K562 (cell line): ENCODE measurements around the gene NFIB. TPM values are rescaled to one million over a fixed set of nuclear protein-coding genes. Genes with fewer than 3 reads are reported as not detected.

Experiments used
- ATAC-seq: fragments of 200-7000 bp; cut with Tn5 transposase; 3 replicates; pipeline ENCODE4 v1.9.1; 2020; ENCODE audit warnings: moderate library complexity
- BruUV-seq: library from RNA; stranded (reverse); fragments of 400-500 nt; replicated peaks from 2 replicates; lab custom pipeline; 2021; lab: Mats Ljungman, UMichigan
- CTCF ChIA-PET: fragments of 300-600 bp; formaldehyde crosslinking; extraction: SDS; loops from one replicate; lab custom pipeline; 2021; ENCODE audit warnings: low intra/inter-chr PET ratio; lab: Yijun Ruan, JAX
- POLR2A ChIA-PET: fragments of 300-600, 350-650 bp; sonication (Branson Sonifier 250); formaldehyde crosslinking; extraction: SDS; loops from one replicate; lab custom pipeline; 2021; ENCODE audit warnings: antibody characterized with exemption, inconsistent platforms; lab: Yijun Ruan, JAX
- DNase-seq, 4 experiments: peaks; one replicate each; pipeline versions ENCODE4 v3.0.0 to v3.0.0-alpha.2; 2011 to 2018; ENCODE audit warnings: low spot score in 3 of 4, mixed read lengths in 3 of 4; ENCODE audit errors: extremely low read depth in 1 of 4
- FAIRE-seq: peaks from 2 replicates; lab custom pipeline; 2011; peaks lifted over from hg19 to GRCh38; lab: Jason Lieb, UNC
- H2AFZ ChIP-seq: 2 replicates; pipeline ENCODE4 v1.6.0; 2011; ENCODE audit warnings: low read depth, low read length, control low read depth, inconsistent platforms
- H3K27ac ChIP-seq: fragments of 200-600 bp; 3 replicates; pipeline ENCODE4 v1.8.0; 2011; ENCODE audit warnings: low read depth, mild to moderate bottlenecking, control low read depth, inconsistent platforms, low read length, moderate library complexity, mixed read lengths; ENCODE audit errors: extremely low read depth
- H3K27me3 ChIP-seq, 2 experiments: fragments of 300-600 bp in 1 of 2; 2 replicates in 1 of 2; 3 replicates in 1 of 2; pipeline versions ENCODE4 v1.6.0 to v1.8.0; 2011; ENCODE audit warnings: inconsistent platforms in 2 of 2, low read length in 2 of 2, mild to moderate bottlenecking in 1 of 2, mixed read lengths in 1 of 2, moderate library complexity in 1 of 2; ENCODE audit not compliant: control insufficient read depth in 2 of 2, insufficient read depth in 2 of 2
- H3K36me3 ChIP-seq: fragments of 300-600 bp; 3 replicates; pipeline ENCODE4 v1.8.0; 2011; ENCODE audit warnings: mild to moderate bottlenecking, low read length, inconsistent platforms; ENCODE audit not compliant: control insufficient read depth, insufficient read depth
- H3K4me1 ChIP-seq, 2 experiments: fragments of 200-600 bp in 1 of 2; replicated peaks in 1 of 2; 2 replicates in 1 of 2; 3 replicates in 1 of 2; pipeline versions ENCODE4 v1.5.1 to v1.8.0; 2011; ENCODE audit warnings: inconsistent platforms in 2 of 2, low read length in 2 of 2, mild to moderate bottlenecking in 1 of 2, mixed read lengths in 1 of 2, moderate library complexity in 1 of 2; ENCODE audit not compliant: control insufficient read depth in 2 of 2, insufficient read depth in 2 of 2
- H3K4me2 ChIP-seq: 2 replicates; pipeline ENCODE4 v1.6.1; 2011; ENCODE audit warnings: low read length, control low read depth, inconsistent platforms, mixed read lengths; ENCODE audit not compliant: insufficient read depth
- H3K4me3 ChIP-seq: fragments of 200-600 bp; sonication (generic), shearing (Covaris generic); 2 replicates; pipeline ENCODE4 v1.5.1; 2016; ENCODE audit warnings: control low read depth, inconsistent platforms
- H3K79me2 ChIP-seq: fragments of 200-600 bp; 3 replicates; pipeline ENCODE4 v1.8.0; 2011; ENCODE audit warnings: low read length, inconsistent platforms; ENCODE audit not compliant: control insufficient read depth, insufficient read depth
- H3K9ac ChIP-seq, 2 experiments: 2 replicates each; pipeline versions ENCODE4 v1.6.0 to v1.6.1; 2011; ENCODE audit warnings: low read depth in 2 of 2, low read length in 2 of 2, control low read depth in 1 of 2, inconsistent platforms in 1 of 2, mild to moderate bottlenecking in 1 of 2, mixed read lengths in 1 of 2; ENCODE audit not compliant: insufficient read depth in 1 of 2
- H3K9me1 ChIP-seq: one replicate; pipeline ENCODE4 v1.6.0; 2011; ENCODE audit warnings: inconsistent platforms, mild to moderate bottlenecking, low read length, moderate library complexity; ENCODE audit not compliant: control insufficient read depth, insufficient read depth
- H3K9me3 ChIP-seq: replicated peaks from 2 replicates; pipeline ENCODE4 v1.5.1; 2011; ENCODE audit warnings: low read depth, low read length, inconsistent platforms; ENCODE audit not compliant: control insufficient read depth, insufficient read depth
- H4K20me1 ChIP-seq: replicated peaks from 2 replicates; pipeline ENCODE4 v1.6.1; 2011; ENCODE audit warnings: low read length, inconsistent platforms, mixed read lengths; ENCODE audit not compliant: control insufficient read depth, insufficient read depth
- BRF2 ChIP-seq: IDR thresholded peaks from 3 replicates; pipeline ENCODE4 v1.6.1; 2011; ENCODE audit warnings: borderline replicate concordance, mild to moderate bottlenecking; ENCODE audit not compliant: insufficient read length, insufficient read depth
- CBFA2T2 ChIP-seq: fragments of 450-650 bp; conservative IDR thresholded peaks from 2 replicates; pipeline ENCODE4 v1.6.1; 2017; ENCODE audit warnings: mild to moderate bottlenecking
- CBFB ChIP-seq: sonication (generic); formaldehyde crosslinking; IDR thresholded peaks from 2 replicates; pipeline ENCODE4 v1.4.0; 2020; ENCODE audit warnings: mild to moderate bottlenecking, missing genetic modification reagents
- COPS2 ChIP-seq: fragments of 450-650 bp; conservative IDR thresholded peaks from 2 replicates; pipeline ENCODE4 v1.6.1; 2016; ENCODE audit warnings: mild to moderate bottlenecking, moderate library complexity
- GATA2 ChIP-seq: sonication (generic); formaldehyde crosslinking; IDR thresholded peaks from 2 replicates; pipeline ENCODE4 v1.4.0; 2020; ENCODE audit warnings: mild to moderate bottlenecking, missing genetic modification reagents
- HLTF ChIP-seq: fragments of 450-650 bp; IDR thresholded peaks from 2 replicates; pipeline ENCODE4 v1.6.1; 2016
- HNRNPLL ChIP-seq: fragments of 200-400 bp; formaldehyde crosslinking; IDR thresholded peaks from 2 replicates; pipeline ENCODE4 v1.6.1; 2017; ENCODE audit warnings: low read length, low read depth, mild to moderate bottlenecking; ENCODE audit not compliant: poor library complexity, severe bottlenecking
- KHSRP ChIP-seq: fragments of 450-650 bp; IDR thresholded peaks from 2 replicates; pipeline ENCODE4 v1.6.1; 2017
- MCM2 ChIP-seq: fragments of 450-650 bp; IDR thresholded peaks from 2 replicates; pipeline ENCODE4 v1.6.1; 2017; ENCODE audit warnings: low read depth, mild to moderate bottlenecking
- MYC ChIP-seq, 2 experiments: fragments of 250-450 bp in 1 of 2; sonication (Bioruptor Pico) in 1 of 2; IDR thresholded peaks; 2 replicates each; pipeline versions ENCODE4 v1.5.1 to v1.6.1; 2012 to 2021; ENCODE audit warnings: low read depth in 2 of 2, borderline replicate concordance in 1 of 2, improper control_type of control experiment in 1 of 2, low read length in 1 of 2, mild to moderate bottlenecking in 1 of 2, moderate library complexity in 1 of 2
- NFIC ChIP-seq: fragments of 450-650 bp; IDR thresholded peaks from 2 replicates; pipeline ENCODE4 v1.6.1; 2017; ENCODE audit warnings: mild to moderate bottlenecking, inconsistent platforms
- POLR2AphosphoS5 ChIP-seq: IDR thresholded peaks from 2 replicates; pipeline ENCODE4 v1.6.1; 2011; ENCODE audit warnings: mild to moderate bottlenecking, low read depth, low read length, moderate library complexity; ENCODE audit not compliant: control insufficient read depth, insufficient read depth
- RCOR1 ChIP-seq, 2 experiments: IDR thresholded peaks; 2 replicates each; pipeline ENCODE4 v1.6.1; 2012; ENCODE audit warnings: low read depth in 2 of 2, low read length in 2 of 2, borderline replicate concordance in 1 of 2, improper control_type of control experiment in 1 of 2
- SETDB1 ChIP-seq: IDR thresholded peaks from one replicate; pipeline ENCODE4 v1.6.1; 2012; ENCODE audit warnings: low read length, control low read depth, inconsistent platforms
- TRIM28 ChIP-seq: fragments of 450-650 bp; IDR thresholded peaks from 2 replicates; pipeline ENCODE4 v1.6.1; 2017
- ZNF146 ChIP-seq: IDR thresholded peaks from one replicate; pipeline ENCODE4 v1.6.1; 2018; ENCODE audit warnings: missing compliant biosample characterization; ENCODE audit not compliant: unreplicated experiment
- ZNF436 ChIP-seq: fragments of 250-450, 450-650 bp; sonication (Bioruptor Pico); formaldehyde crosslinking; IDR thresholded peaks from 2 replicates; pipeline ENCODE4 v1.7.0; 2020; ENCODE audit warnings: mild to moderate bottlenecking
- ZNF507 ChIP-seq: conservative IDR thresholded peaks from 2 replicates; pipeline ENCODE4 v1.6.1; 2017; ENCODE audit warnings: missing genetic modification characterization, missing compliant biosample characterization
- ZNF639 ChIP-seq, 2 experiments: fragments of 200-800 bp in 1 of 2; sonication (Bioruptor generic) in 1 of 2; sonication (generic) in 1 of 2; formaldehyde crosslinking in 1 of 2; IDR thresholded peaks in 1 of 2; conservative IDR thresholded peaks in 1 of 2; 2 replicates each; pipeline versions ENCODE4 v1.5.0 to v1.6.1; 2016 to 2020; ENCODE audit warnings: missing compliant biosample characterization in 1 of 2, missing genetic modification characterization in 1 of 2, missing genetic modification reagents in 1 of 2
- ZNF655 ChIP-seq: fragments of 250-450 bp; sonication (Bioruptor Pico); IDR thresholded peaks from 2 replicates; pipeline ENCODE4 v1.5.0; 2021
- WGBS: fragments of 100-300 bp; shearing (Covaris generic); methylation state at CpG from one replicate; pipeline ENCODE4 v1.1.6; 2016; ENCODE audit warnings: low coverage, mixed read lengths; ENCODE audit not compliant: insufficient coverage; ENCODE audit errors: missing lambda C conversion rate; 5-methylcytosine and 5-hydroxymethylcytosine counted together
- in situ Hi-C: fragments of 300-500 bp; cut with MboI; formaldehyde crosslinking; loops from 4 replicates; pipeline ENCODE4 v1.15.0; 2018; ENCODE audit warnings: inconsistent platforms, mixed read lengths
- intact Hi-C: fragments of 100-400 bp; cut with micrococcal nuclease; formaldehyde crosslinking; loops from 2 replicates; pipeline ENCODE4 v1.14.2; 2022
- polyA plus RNA-seq, 8 experiments: library from polyadenylated mRNA; depleted of rRNA in 4 of 8; stranded (reverse) in 5 of 8; unstranded in 3 of 8; fragments of >200 nt; fragmentation: Nextera tagmentation in 2 of 8; fragmentation: Illumina TruSeq in 1 of 8; extraction: Ambion mirVana in 2 of 8; extraction: Trizol in 1 of 8; gene quantifications; 2 replicates each; pipeline versions ENCODE4 v1.2.1 to v1.2.3, GENCODE V29; 2011 to 2014; ENCODE audit warnings: inconsistent platforms in 1 of 8, missing spikeins in 1 of 8
- total RNA-seq, 7 experiments: library from RNA; depleted of rRNA in 6 of 7; stranded (reverse); fragments of >200 nt in 6 of 7; fragmentation: Illumina TruSeq in 2 of 7; extraction: Trizol in 2 of 7; gene quantifications; 2 replicates each; pipeline versions ENCODE4 v1.2.1 to v1.2.3, GENCODE V29; 2011 to 2021; ENCODE audit warnings: low replicate concordance in 1 of 7

NFIB gene
- total and polyA plus RNA-seq, 9 of the 15 experiments (the other 6 are each of a cell fraction or from before 2014, with no cell fraction given), result 1.2 to 3.3 (median 1.9) TPM

- no peak for FAIRE-seq
- Histone ChIP-seq H4K20me1 (no peaks in the 10 kb centered on the region), H3K4me1 (no peaks in the 10 kb centered on the region), H3K36me3 (no peaks in the 10 kb centered on the region), H3K79me2 (no peaks in the 10 kb centered on the region), H3K9me3 (no peaks in the 10 kb centered on the region), H2AFZ (no peak overlapping the region), H3K9me1 (no peaks in the 10 kb centered on the region), H3K4me2 (no peak overlapping the region), H3K27me3 (peaks cover 0 to 4% of the 10 kb centered on the region in 2 experiments; a peak in 1 of 5 replicates), H3K9ac (no peak overlapping the region), H3K27ac (no peak overlapping the region), H3K4me3 (no peak overlapping the region)
- TF ChIP-seq MCM2, result no peak
- TF ChIP-seq ZNF507 (tag), result no peak
- TF ChIP-seq RCOR1 (IDR thresholded peaks at IDR 0.05; ENCODE audit: borderline replicate concordance in 1 of 2, low read depth in 2 of 2, low read length in 2 of 2), result no peak
- no peak for TF ChIP-seq ZNF639 (CRISPR knock-in tag; conservative IDR thresholded peaks at IDR 0.05 in 1 of 2, IDR thresholded peaks at IDR 0.05 in 1 of 2)
- no peak for TF ChIP-seq CBFA2T2
- no peak for TF ChIP-seq CBFB (CRISPR knock-in tag)
- no peak for TF ChIP-seq KHSRP
- no peak for TF ChIP-seq POLR2AphosphoS5
- TF ChIP-seq NFIC, result no peak
- no peak for TF ChIP-seq TRIM28
- no peak for TF ChIP-seq BRF2
- no peak for TF ChIP-seq ZNF655 (CRISPR knock-in tag)
- no peak for TF ChIP-seq ZNF146 (CRISPR knock-in tag)
- TF ChIP-seq GATA2 (CRISPR knock-in tag), result no peak
- TF ChIP-seq SETDB1, result no peak
- no peak for TF ChIP-seq HNRNPLL
- no peak for TF ChIP-seq MYC (IDR thresholded peaks at IDR 0.05; ENCODE audit: low read depth, low read length)
- TF ChIP-seq MYC (CRISPR knock-in tag; IDR thresholded peaks at IDR 0.05; ENCODE audit: borderline replicate concordance, low read depth), result no peak
- no peak for TF ChIP-seq HLTF
- no peak for TF ChIP-seq COPS2
- no peak for TF ChIP-seq ZNF436 (CRISPR knock-in tag)
- CTCF ChIA-PET, result no interaction called here
- in situ Hi-C loops (no loop called here), intact Hi-C loops (no loop called here)
- no TSS peak for BruUV-seq
- POLR2A ChIA-PET, result interaction anchor here (0.7 kb wide), 2 partner anchors 10 to 98 kb away, joined by 3 read pairs; no protein-coding TSS in a partner anchor
- WGBS, result 0% methylated on average over 1 of the region's 1 CpG
- DNase-seq, result no peak
- ATAC-seq, result no peak
Observed at GRCh38 chr9:14205463-14205862, 108.5 kb downstream of the NFIB start.
